Measurements from ENCODE around the gene KCNN3.

GRCh38 chr1:154715385-154715784 is 154.7 kb downstream of the KCNN3 start:
- TF ChIP-seq POLR2A (IDR thresholded peaks at IDR 0.05; ENCODE audit: low read depth, low read length), result no peak
- TF ChIP-seq PAX5 (IDR thresholded peaks at IDR 0.05; ENCODE audit: insufficient read depth, low read length, severe bottlenecking), result no peak

Measured in GM12891 (cell line).